HG03354 (cell line): ENCODE results near the gene ADAM17.

Experiments
- ATAC-seq: cut with Tn5 transposase; IDR thresholded peaks from one replicate; pipeline ENCODE4 v1.9.1; 2021; ENCODE audit warnings: mild to moderate bottlenecking; ENCODE audit not compliant: unreplicated experiment, poor library complexity, severe bottlenecking

Gene ADAM17

DNA sequence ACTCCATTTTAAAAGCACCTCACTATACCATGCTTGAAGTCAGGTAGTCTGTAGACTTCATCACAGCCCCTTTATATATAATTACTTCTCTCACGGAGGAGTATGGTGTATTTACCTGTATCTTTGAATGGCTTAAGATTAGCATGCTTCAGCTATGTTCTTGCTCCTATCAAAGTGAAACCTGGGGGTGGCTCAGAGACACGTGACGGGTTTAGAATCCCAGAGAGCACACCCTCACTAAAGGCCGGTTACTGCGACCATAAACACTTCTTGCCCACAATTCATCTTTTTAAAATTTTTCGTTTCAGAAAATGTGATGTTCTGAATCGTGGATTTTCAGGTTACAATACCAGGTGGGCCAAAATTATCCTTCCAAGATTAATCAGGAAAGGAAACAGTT, 77.7 kb downstream of the ADAM17 start:
- no peak for ATAC-seq

DNA sequence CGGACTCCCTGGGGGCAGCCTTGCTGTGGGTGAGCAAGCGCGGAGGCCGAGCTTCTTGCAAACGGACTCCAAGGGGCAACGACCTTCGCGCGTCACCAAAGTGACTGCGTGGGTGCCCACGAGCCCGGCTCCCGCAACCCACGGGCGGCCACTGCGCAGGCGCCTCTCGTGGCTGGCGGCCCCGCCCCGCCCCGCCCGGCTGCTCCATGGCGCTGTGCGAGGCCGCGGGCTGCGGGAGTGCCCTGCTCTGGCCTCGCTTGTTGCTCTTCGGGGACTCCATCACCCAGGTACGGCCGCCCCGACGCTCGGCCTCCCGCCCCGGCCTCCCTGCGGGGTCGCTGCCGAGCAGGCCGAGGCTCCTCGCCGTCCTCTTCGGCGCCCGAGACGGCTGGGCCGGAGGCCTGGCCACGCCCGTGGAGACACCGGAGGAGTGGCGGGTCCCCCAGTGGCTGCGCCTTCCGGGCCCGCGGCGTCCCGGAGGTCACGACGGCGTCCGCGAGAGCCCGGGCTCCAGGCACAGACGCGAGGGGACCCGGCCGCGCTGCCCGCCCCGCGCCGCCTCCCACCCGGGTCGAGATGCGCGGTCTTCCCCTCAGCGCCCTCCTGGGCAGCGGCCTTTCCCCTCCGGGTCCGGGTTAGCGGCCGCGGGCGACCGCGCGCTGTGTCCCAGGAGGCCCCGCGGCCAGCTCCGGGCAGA, 81.1 kb downstream of the ADAM17 start, which contains the start of gene IAH1:
IAH1 (plus strand) TSS at position 191 of the 697 bp plus-strand sequence; CDS start at position 207, 16 bp downstream.
- ATAC-seq: peak; percentile 75

DNA sequence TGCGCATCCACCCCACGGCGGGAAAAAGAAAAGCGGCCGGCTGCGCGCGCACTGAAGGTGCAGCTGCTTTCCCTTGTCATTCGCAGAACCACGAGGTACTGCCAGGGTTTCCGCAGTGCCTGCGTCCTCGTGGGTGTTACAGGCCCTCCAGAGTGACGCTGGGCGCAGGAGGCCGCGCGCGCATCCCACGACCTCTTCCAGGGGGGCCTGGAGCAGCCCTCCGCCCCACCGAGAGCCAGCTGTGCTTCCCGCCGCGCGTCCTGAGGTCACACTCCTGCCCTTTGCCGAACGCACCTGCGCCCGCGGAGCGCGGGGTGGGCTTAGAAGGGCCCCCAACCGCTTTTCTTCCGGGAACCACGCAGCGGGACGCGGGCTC, 81.7 kb downstream of the ADAM17 start:
- ATAC-seq: peak; percentile 57

DNA sequence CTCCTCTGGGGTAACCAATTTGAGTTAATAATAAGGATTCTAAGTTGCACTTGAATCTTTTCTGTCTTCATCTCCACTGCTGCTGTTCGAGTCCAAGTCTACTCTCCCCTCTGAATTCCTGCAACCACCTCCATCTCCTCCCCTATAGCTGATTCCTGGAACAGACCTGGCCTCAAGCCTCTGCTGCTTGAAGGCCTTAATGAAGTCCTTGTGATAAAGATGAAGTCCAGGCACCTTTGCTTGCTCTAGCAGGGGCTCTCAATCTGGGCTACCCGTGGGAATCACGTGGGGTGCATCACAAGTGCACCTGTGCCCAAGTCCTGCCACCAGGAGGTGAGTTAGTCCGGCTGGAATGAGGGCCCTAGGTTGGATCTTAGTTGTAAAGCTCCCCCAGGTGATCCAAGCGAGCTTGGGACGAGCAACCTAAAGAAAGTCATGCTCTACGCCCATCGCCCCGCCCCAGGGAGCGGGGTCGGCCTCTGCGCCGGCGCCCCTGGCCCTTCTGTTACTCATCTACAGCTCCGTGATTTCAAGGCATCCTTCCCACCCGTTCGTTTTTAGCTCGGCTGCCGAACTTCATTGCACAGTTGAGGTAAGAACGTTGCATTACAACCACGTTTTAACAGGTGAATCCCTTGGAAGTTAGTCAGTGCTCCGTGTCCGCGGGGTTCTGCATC, 82.2 kb downstream of the ADAM17 start:
- peak; percentile 33 for ATAC-seq

DNA sequence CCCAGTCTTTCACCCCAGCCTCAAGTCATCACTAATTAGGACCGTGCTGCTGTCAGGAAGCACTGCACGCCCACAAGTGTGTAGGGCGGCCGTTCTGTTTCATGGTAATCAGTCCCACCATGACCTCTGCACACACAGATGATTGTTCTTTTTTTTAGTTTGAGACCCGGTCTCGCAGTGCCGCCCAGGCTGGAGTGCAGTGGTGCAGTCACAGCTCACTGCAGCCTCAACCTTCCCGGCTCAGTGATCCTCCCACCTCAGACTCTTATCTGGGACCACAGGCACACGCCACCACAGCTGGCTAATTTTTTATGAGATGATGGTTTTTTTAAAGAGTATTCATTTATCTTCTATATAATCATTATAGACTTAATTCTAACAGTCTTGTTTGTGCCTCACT, 83.1 kb downstream of the ADAM17 start:
- ATAC-seq: no peak

DNA sequence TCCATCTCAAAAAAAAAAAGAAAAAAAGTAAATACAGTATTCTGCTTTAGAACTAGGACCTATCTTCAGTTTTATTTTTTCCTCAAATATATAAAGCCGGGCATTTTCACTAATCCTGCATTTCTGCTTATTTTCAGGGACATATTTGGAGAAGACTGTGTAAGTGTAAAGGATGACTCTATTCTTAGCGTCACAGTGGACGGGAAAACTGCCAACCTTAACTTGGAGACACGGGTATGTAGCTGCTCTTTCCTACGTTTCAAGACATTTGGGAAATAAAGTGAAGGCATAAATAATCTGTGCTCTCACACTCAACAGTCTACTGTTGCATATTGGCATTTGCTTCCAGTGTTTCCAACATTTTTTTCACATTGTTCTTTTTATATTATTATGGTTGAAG, 84.4 kb downstream of the ADAM17 start:
- no peak for ATAC-seq

DNA sequence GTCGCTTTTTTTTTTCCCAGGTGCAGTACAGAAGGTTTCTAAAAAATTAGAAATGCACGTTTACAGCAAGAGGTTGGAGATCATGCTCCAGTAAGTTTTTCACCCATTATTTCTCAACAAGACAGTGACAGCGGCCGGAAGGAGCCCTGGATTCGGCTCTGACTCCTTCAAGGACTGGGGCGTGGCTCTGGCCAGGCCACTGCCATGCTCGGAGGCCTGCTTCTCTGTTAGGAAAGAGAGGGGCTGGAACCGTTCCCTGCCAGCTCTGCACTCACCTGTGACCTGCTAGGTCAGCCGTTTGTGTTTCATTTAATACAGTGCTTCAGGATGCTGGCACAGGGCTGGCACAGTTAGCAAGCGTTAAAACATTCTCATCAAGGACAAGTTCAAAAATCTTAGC, 87.9 kb downstream of the ADAM17 start:
- ATAC-seq: no peak

DNA sequence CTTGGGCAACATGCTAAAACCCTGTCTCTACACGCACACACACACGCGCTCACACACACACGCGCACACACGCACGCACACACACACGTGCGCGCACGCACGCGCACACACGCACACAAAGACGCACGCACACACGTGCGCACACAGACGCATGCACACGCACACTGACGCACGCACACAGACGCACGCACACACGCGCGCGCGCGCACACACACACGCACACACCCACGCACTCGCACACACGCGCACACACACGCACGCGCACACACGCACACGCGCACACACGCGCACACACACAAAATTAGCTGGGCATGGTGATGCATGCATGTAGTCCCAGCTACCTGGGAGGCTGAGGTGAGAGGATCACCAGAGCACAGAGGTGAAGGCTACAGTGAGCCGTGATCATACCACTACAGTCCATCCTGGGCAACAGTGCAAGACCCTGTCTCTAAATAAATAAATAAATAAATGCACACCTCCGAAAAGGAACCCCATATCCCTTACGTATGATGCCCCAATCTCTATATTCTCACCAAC, 89.4 kb downstream of the ADAM17 start:
- no peak for ATAC-seq

DNA sequence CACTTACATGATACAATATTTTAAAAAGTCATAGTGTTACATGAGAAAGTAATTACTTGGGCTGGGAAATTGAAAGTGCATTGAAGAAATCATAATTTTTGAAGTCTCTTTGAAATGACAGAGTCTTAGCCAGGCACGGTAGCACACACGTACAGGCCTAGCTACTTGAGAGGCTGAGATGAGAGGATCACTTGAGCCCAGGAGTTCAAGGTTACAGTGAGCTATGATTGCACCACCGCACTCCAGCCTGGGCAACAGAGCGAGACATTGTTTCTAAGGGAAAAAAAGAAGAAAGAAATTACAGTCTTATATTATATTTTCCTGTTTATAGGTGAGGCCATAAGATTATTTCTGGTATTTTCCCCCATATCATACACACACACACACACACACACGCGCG, 90.5 kb downstream of the ADAM17 start:
- no peak for ATAC-seq

DNA sequence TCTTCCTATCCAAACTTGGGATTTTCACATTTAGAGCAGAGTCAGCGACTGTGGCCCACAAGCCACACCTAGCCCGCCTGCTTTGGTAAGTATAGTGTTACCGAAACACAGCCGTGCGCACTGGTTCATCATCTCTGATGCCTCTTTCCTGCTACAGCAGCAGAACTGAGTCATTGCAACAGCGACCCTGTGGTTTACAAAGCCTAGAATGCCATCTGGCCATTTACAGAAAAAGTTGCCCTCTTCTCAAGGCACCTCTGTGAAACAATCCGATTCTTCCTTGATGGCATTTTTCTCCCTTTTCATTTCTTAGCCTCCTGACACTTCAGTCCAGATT, 92.0 kb downstream of the ADAM17 start:
- ATAC-seq: no peak

DNA sequence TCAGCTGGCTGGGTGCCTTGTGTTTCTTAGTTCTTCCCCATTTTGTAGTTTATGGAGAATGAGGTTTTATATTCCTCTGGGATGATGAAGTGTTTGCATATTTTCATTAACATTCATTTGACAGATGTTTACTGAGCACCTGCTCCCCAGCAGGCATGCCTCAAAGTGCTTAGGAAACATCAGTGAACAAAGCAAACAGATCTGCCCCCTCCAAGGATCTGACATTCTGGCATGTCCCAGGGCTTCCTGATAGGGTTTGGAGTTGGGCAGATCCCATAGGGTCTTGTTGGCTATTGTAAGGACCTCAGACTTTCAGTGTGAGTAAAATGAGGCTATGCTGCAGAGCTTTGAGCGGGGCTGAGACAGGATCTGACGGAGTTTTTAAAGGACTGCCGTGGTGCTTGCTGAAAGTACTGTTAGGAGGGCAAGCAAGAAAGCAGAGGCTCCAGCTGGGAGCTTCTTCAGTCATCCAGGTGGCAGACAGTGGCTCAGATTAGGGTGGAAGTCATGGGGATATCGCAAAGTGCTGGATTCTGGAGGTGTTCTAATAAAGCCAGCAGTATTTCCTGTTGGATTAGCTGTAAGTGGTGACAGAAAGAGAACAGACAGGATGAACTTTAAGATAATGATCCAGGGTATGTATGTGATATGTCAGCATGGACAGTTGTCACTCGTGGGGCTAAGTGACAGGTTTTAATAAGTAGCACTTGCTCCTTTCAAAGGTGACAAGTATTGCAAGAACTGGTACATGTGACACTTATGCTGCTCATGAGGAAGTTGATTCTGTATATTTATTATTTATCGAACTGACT, 92.5 kb downstream of the ADAM17 start:
- no peak for ATAC-seq

DNA sequence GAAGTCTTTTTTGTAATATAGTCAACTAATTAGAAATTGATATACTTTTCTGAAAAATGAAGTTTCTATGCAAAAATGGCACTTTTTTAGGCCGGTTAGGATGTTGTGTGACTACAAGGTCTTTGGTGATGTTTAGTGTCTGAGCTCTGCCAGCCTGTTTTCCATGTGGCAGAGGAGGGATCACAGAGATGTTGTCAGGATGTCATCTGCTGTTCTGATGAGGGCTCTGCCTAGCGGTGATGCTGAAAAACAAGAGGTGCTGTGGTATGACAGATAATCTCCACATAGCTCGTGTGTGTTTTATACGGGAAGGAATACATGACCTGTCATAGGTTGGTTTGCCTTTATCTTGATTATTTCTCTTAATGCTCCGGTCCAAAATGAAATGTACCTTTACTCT, 93.3 kb downstream of the ADAM17 start:
- ATAC-seq: no peak

DNA sequence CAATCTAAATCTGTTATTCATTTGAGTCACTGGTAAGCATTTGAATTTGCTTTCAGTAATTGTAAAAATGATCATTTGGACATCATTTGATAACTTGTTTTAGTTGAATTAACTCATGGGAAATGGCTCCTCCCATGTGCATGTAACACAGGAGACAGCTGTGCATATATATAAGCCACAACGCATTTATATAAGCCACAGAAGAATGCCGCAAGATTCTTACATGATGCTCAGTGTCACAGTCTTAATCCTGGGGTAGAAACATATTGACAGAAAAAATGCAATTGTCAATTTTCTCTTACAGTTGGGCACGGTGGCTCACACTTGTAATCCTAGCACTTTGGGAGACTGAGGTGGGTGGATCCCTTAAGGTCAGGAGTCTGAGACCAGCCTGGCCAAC, 94.6 kb downstream of the ADAM17 start:
- ATAC-seq: no peak

DNA sequence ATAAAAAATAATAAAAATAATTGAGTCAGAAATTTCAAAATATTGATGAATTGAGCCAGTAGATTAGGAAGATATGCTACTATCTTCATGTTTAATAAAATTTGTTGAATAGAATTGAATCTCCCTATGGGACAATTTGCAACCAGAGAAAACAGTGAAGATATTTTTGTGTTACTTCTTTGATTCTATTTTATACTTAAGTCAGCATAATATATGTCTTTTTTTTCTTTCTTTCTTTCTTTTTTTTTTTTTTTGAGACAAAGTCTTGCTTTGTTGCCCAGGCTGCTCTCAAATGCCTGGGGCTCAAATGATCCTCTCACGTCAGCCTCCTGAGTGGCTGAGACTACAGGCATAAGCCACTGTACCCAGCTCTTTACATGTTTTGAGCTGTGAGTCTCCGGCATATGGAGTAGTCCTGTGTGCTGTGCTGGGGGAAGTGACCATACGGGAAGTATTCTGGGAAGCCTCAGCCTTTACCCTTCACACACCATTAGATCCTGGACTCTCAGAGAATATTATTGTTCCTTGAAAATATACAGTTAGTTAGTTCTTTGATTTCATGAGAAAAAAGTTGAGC, 95.1 kb downstream of the ADAM17 start:
- no peak for ATAC-seq

DNA sequence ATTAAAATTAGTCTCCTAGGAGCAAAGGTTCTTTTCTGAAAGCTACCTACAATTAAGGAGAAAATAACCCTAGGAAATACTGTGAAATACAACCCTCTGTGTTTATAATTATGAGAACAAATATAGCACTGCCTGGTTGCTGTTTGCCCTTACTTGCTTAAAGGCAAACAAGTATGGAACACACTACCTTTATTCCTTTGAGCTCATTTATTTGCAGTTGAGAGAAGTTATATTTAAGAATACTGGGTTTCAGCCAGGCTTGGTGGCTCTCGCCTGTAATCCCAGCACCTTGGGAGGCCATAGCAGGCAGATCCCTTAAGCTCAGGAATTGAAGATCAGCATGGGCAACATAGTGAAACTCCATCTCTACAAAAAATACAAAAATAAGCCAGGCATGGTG, 104.4 kb downstream of the ADAM17 start:
- no peak for ATAC-seq

DNA sequence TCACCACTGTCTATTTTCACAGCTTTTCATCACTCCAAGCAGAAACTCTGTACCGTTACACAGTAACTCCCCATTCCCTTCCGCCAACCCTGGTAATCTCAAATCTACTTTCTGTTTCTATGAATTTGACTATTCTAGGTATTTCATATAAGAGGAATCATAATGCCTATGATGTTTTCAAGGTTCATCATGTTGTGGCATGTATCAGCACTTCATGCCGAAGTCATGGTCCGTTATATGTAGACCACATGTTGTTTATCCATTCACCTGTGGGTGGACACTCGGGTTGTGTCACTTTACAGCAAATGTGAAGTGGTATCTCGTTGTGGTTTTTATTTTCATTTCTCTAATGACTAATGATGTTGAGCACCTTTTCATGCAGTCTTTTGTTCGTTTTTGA, 110.5 kb downstream of the ADAM17 start:
- no peak for ATAC-seq

DNA sequence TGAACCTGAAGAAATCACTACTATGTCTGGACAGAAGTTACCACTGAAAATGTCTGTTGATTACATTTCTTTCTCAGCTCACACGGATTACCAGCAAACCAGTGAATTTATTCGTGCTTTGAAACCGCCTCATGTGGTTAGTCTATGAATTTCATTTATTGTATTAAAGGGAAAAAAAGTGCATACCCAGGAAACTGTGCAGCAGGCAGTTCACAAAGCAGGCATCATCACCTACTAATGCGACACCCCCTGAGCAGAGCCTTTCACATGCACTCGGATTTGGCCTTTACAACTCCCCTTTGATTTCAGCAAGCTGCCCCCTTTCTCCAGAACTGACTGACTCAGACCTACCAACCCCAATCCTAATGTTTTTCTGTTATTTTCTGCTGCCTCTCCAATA, 112.1 kb downstream of the ADAM17 start:
- ATAC-seq: no peak

DNA sequence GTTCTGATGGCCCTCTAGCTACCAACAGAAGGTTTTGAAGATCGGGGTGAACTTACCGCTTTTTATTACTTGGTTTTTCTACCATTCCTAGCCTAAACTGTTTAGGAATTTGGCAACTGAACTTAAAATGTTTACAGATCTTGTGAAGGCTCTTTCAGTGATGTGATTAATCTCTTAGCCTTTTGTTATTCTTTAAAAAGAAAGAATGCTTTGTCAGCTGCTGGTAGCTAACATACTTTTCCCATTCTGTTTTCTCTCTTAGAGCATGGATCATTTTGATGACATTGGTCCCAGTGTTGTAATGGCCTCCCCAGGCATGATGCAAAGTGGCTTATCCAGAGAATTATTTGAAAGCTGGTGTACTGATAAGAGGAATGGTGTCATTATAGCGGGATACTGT, 114.1 kb downstream of the ADAM17 start:
- no peak for ATAC-seq

DNA sequence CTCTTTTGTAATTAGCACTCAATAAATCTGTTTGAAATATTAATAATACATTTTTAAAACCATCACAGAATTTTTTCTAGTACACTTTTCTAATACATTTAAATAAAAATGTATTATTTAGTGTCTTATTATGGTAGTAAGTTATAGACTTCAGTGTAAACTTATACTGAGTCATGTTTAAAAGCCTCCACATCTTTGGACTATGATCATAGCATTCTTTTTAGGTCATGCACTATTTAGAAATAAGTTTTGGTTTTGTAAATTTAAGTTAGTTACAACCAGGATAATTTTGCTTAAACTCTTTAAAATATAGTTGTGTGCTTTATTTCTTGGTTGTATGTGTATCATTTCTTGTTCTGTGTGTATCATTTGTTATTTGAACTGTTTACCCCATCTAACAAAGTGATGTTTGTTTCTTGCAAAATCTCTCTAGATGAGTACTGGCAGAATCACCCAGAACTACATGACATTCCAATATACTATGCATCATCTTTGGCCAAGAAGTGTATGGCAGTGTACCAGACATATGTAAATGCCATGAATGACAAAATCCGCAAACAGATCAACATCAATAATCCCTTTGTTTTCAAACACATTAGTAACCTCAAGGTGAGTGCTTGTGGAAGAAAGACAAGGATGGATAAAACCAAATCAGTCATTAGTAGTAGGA, 115.4 kb downstream of the ADAM17 start:
- no peak for ATAC-seq

DNA sequence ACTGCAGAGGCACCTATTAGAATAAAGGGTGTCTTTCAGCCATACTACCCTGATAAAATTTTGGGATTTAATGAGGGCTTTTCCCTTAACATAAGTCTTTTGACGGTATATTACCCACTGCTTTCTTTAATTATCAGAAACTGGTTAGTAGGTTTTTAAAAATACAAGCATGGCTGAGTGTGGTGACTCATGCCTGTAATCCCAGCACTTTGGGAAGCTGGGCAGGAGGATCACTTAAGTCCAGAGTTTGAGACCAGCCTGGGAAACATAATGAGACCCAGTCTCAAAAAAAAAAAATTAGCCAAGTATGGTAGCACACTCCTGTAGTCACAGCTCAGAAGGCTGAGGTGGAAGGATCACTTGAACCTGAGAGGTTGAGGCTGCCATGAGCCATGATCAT, 116.1 kb downstream of the ADAM17 start:
- ATAC-seq: no peak
